G401 (cell line): ENCODE results near the gene SHISA6. TPM values are rescaled to one million over a fixed set of nuclear protein-coding genes. Genes with fewer than 3 reads are reported as not detected.

Source experiments
- DNase-seq: peaks from one replicate; pipeline ENCODE4 v3.0.0-alpha.2; 2015; ENCODE audit warnings: low spot score
- in situ Hi-C: cut with HindIII; loops from 2 replicates; pipeline ENCODE4 v1.10.0; 2016; ENCODE audit warnings: low sequenced_read_pairs, mixed read lengths
- total RNA-seq: library from RNA; depleted of rRNA; stranded (reverse); fragments of >200 nt; shearing (Covaris generic); gene quantifications from 2 replicates; pipeline ENCODE4 v1.2.3, GENCODE V29; 2014

Gene SHISA6
- total RNA-seq, 1 experiment from 2014 or later: not detected

GRCh38 chr17:11256877-11257276 lies 15.9 kb downstream of the SHISA6 start:
- no peak for DNase-seq

GRCh38 chr17:11264183-11264871 lies 23.3 kb downstream of the SHISA6 start:
- DNase-seq: no peak
- in situ Hi-C loops: no loop called here

More at GRCh38 chr17:11256877-11257276, 15.9 kb downstream of the SHISA6 start:
- in situ Hi-C loops: no loop called here

GRCh38 chr17:11267999-11268575 lies 27.1 kb downstream of the SHISA6 start:
- in situ Hi-C loops: no loop called here
- DNase-seq: no peak

- no peak for DNase-seq
- in situ Hi-C loops: no loop called here
Observed at GRCh38 chr17:11269210-11269609, 28.2 kb downstream of the SHISA6 start.

- in situ Hi-C loops: no loop called here
- DNase-seq: no peak
Observed at GRCh38 chr17:11272191-11272590, 31.2 kb downstream of the SHISA6 start.

- in situ Hi-C loops: no loop called here
Observed at GRCh38 chr17:11273596-11273995, 32.6 kb downstream of the SHISA6 start.

GRCh38 chr17:11274106-11274505 lies 33.1 kb downstream of the SHISA6 start:
- in situ Hi-C loops: no loop called here
- no peak for DNase-seq

More at GRCh38 chr17:11273596-11273995, 32.6 kb downstream of the SHISA6 start:
- DNase-seq: no peak

- in situ Hi-C loops: no loop called here
- DNase-seq: no peak
Observed at GRCh38 chr17:11276486-11276885, 35.5 kb downstream of the SHISA6 start.

GRCh38 chr17:11278186-11278991 lies 37.4 kb downstream of the SHISA6 start:
- no peak for DNase-seq
- in situ Hi-C loops: no loop called here

GRCh38 chr17:11278992-11279270 lies 37.9 kb downstream of the SHISA6 start:
- DNase-seq: no peak
- in situ Hi-C loops: no loop called here

GRCh38 chr17:11279776-11280344 lies 38.8 kb downstream of the SHISA6 start:
- in situ Hi-C loops: no loop called here
- no peak for DNase-seq

- DNase-seq: no peak
- in situ Hi-C loops: no loop called here
Observed at GRCh38 chr17:11282586-11282985, 41.6 kb downstream of the SHISA6 start.

- no peak for DNase-seq
- in situ Hi-C loops: no loop called here
Observed at GRCh38 chr17:11284811-11285210, 43.8 kb downstream of the SHISA6 start.

- no peak for DNase-seq
- in situ Hi-C loops: no loop called here
Observed at GRCh38 chr17:11285946-11286345, 44.9 kb downstream of the SHISA6 start.

- in situ Hi-C loops: no loop called here
- DNase-seq: no peak
Observed at GRCh38 chr17:11287791-11288190, 46.8 kb downstream of the SHISA6 start.

- in situ Hi-C loops: no loop called here
- DNase-seq: no peak
Observed at GRCh38 chr17:11290814-11291213, 49.8 kb downstream of the SHISA6 start.

- no peak for DNase-seq
- in situ Hi-C loops: no loop called here
Observed at GRCh38 chr17:11292491-11292890, 51.5 kb downstream of the SHISA6 start.

GRCh38 chr17:11293480-11293879 lies 52.5 kb downstream of the SHISA6 start:
- DNase-seq: no peak
- in situ Hi-C loops: no loop called here

- in situ Hi-C loops: no loop called here
- DNase-seq: no peak
Observed at GRCh38 chr17:11294826-11295225, 53.8 kb downstream of the SHISA6 start.

GRCh38 chr17:11296994-11297393 lies 56.0 kb downstream of the SHISA6 start:
- in situ Hi-C loops: no loop called here
- no peak for DNase-seq
